K562 (cell line): ENCODE data around the gene ELK1. TPM values are rescaled to one million over a fixed set of nuclear protein-coding genes. Genes with fewer than 3 reads are reported as not detected.
A peak's percentile ranks its signal among the peaks of the same experiment; 100 is the strongest.

Experiments
- CBFA2T3 ChIP-seq: fragments of 450-650 bp; IDR thresholded peaks from 2 replicates; pipeline ENCODE4 v1.6.1; 2017
- CGGBP1 ChIP-seq: fragments of 250-450 bp; sonication (Bioruptor Pico); IDR thresholded peaks from 2 replicates; pipeline ENCODE4 v1.9.0; 2021; ENCODE audit warnings: mild to moderate bottlenecking
- CTCFL ChIP-seq: IDR thresholded peaks from 2 replicates; pipeline ENCODE4 v1.6.1; 2011; ENCODE audit warnings: borderline replicate concordance, low read depth, mild to moderate bottlenecking, moderate library complexity, low read length; ENCODE audit not compliant: insufficient read depth, poor library complexity, severe bottlenecking
- HMBOX1 ChIP-seq: sonication (generic); IDR thresholded peaks from 2 replicates; pipeline ENCODE4 v1.6.1; 2016
- KDM1A ChIP-seq, 2 experiments: fragments of 450-650 bp; IDR thresholded peaks; 2 replicates each; pipeline ENCODE4 v1.6.1; 2016; ENCODE audit warnings: mild to moderate bottlenecking in 2 of 2
- MAX ChIP-seq: sonication (generic); formaldehyde crosslinking; IDR thresholded peaks from 2 replicates; pipeline ENCODE4 v1.9.0; 2022; ENCODE audit warnings: mild to moderate bottlenecking, missing genetic modification reagents
- MNT ChIP-seq, 2 experiments: fragments of 450-650 bp; conservative IDR thresholded peaks; 2 replicates each; pipeline ENCODE4 v1.6.1; 2017; ENCODE audit warnings: mild to moderate bottlenecking in 2 of 2, moderate library complexity in 2 of 2
- PHB2 ChIP-seq: fragments of 450-650 bp; IDR thresholded peaks from 2 replicates; pipeline ENCODE4 v1.6.1; 2017; ENCODE audit warnings: low read depth
- PRDM10 ChIP-seq: fragments of 450-650 bp; IDR thresholded peaks from 2 replicates; pipeline ENCODE4 v1.6.1; 2018; ENCODE audit not compliant: partially characterized antibody
- PTRF ChIP-seq: fragments of 450-650 bp; IDR thresholded peaks from 2 replicates; pipeline ENCODE4 v1.6.1; 2016; ENCODE audit warnings: mild to moderate bottlenecking, missing genetic modification characterization, missing compliant biosample characterization
- RBM34 ChIP-seq: fragments of 200-400 bp; formaldehyde crosslinking; IDR thresholded peaks from 2 replicates; pipeline ENCODE4 v1.6.1; 2018; ENCODE audit warnings: low read length, borderline replicate concordance; ENCODE audit not compliant: insufficient read depth
- TBP ChIP-seq: optimal IDR thresholded peaks from 2 replicates; pipeline ENCODE3; 2011; ENCODE audit warnings: low read depth, low read length, improper control_type of control experiment
- ZBTB2 ChIP-seq: fragments of 450-650 bp; IDR thresholded peaks from 2 replicates; pipeline ENCODE4 v1.6.1; 2016; ENCODE audit warnings: antibody characterized with exemption
- ZNF354B ChIP-seq: fragments of 250-450 bp; sonication (Bioruptor Pico); IDR thresholded peaks from 2 replicates; pipeline ENCODE4 v1.4.0; 2020
- ZNF444 ChIP-seq: fragments of 250-450 bp; sonication (Bioruptor Pico); IDR thresholded peaks from 2 replicates; pipeline ENCODE4 v1.4.0; 2020; ENCODE audit warnings: mild to moderate bottlenecking, moderate library complexity
- ZNF583 ChIP-seq: fragments of 250-450 bp; sonication (Bioruptor Pico); IDR thresholded peaks from 2 replicates; pipeline ENCODE4 v1.4.0; 2020
- ZNF695 ChIP-seq: fragments of 450-650 bp; formaldehyde crosslinking; IDR thresholded peaks from 2 replicates; pipeline ENCODE4 v1.4.0; 2020; ENCODE audit warnings: mild to moderate bottlenecking, moderate library complexity
- ZNF699 ChIP-seq: fragments of 250-450 bp; sonication (Bioruptor Pico); IDR thresholded peaks from 2 replicates; pipeline ENCODE4 v1.8.0; 2021; ENCODE audit warnings: mild to moderate bottlenecking, moderate library complexity; ENCODE audit not compliant: insufficient replicate concordance
- ZNF75A ChIP-seq: fragments of 450-650 bp; formaldehyde crosslinking; IDR thresholded peaks from 2 replicates; pipeline ENCODE4 v1.4.0; 2020; ENCODE audit warnings: mild to moderate bottlenecking
- polyA plus RNA-seq, 8 experiments: library from polyadenylated mRNA; depleted of rRNA in 4 of 8; stranded (reverse) in 5 of 8; unstranded in 3 of 8; fragments of >200 nt; fragmentation: Nextera tagmentation in 2 of 8; fragmentation: Illumina TruSeq in 1 of 8; extraction: Ambion mirVana in 2 of 8; extraction: Trizol in 1 of 8; gene quantifications; 2 replicates each; pipeline versions ENCODE4 v1.2.1 to v1.2.3, GENCODE V29; 2011 to 2014; ENCODE audit warnings: inconsistent platforms in 1 of 8, missing spikeins in 1 of 8
- total RNA-seq, 7 experiments: library from RNA; depleted of rRNA in 6 of 7; stranded (reverse); fragments of >200 nt in 6 of 7; fragmentation: Illumina TruSeq in 2 of 7; extraction: Trizol in 2 of 7; gene quantifications; 2 replicates each; pipeline versions ENCODE4 v1.2.1 to v1.2.3, GENCODE V29; 2011 to 2021; ENCODE audit warnings: low replicate concordance in 1 of 7

Gene ELK1
- total and polyA plus RNA-seq, 9 of the 15 experiments (the other 6 are each of a cell fraction or from before 2014, with no cell fraction given): 4.4 to 74.9 (median 26.5) TPM

- TF ChIP-seq PRDM10: peak; percentile 29
- no peak for TF ChIP-seq ZNF444 (CRISPR knock-in tag)
- TF ChIP-seq MNT (conservative IDR thresholded peaks at IDR 0.05): peak; percentile 72 to 82
- no peak for TF ChIP-seq PHB2
- TF ChIP-seq CGGBP1: no peak
- no peak for TF ChIP-seq HMBOX1
- TF ChIP-seq ZNF75A (CRISPR knock-in tag): no peak
- TF ChIP-seq ZNF699: no peak
- TF ChIP-seq ZBTB2: no peak
- no peak for TF ChIP-seq ZNF354B (CRISPR knock-in tag)
- peak; percentile 11 to 56; a peak in 1 of 4 replicates for TF ChIP-seq KDM1A (IDR thresholded peaks at IDR 0.05)
- TF ChIP-seq CTCFL: no peak
- TF ChIP-seq ZNF695 (CRISPR knock-in tag): no peak
- no peak for TF ChIP-seq PTRF (tag)
- no peak for TF ChIP-seq ZNF583 (CRISPR knock-in tag)
- peak; percentile 34 for TF ChIP-seq TBP
- TF ChIP-seq RBM34: no peak
- TF ChIP-seq MAX (CRISPR knock-in tag): peak; percentile 55; the same call in 1 of the 2 replicates
- TF ChIP-seq CBFA2T3: peak; percentile 92
These were observed 11.8 kb upstream of the ELK1 start (continued) for GRCh38 chrX:47662144-47662657.
